Measurements from ENCODE around the gene KCNB1.

Gene KCNB1

DNA sequence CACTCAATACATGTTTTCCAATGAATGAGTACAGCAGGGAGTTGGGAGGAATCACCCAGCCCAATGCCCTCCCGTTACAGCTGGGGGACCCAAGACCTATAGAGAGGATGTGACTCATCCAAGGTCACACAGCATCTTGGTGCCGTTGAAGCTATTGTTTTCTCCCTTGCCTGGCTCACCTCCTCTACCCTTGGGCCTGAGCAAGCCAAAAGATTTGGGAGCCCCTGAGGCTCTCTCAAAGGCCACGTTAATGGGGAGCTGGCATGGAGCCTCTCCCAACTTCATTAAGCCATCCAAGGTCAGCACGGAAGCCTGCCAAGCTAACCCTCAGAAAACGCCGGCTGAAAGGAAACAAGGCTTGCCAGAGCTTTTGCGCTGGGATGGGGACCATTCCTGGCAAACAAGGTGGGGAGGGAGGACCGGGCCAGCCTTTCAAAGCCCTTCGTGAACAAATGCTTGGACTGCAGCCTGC lies 30.4 kb downstream of the KCNB1 start:
- H3K27ac Mint-ChIP-seq, result no peak overlapping the region
- H3K4me3 Mint-ChIP-seq, result no peak overlapping the region
- ATAC-seq (ENCODE audit: low read depth) (no peak), DNase-seq (ENCODE audit: low spot score in 2 of 2) (no peak)
- no peaks in the 10 kb centered on the region for H3K36me3 Mint-ChIP-seq
- peaks cover 27% of the 10 kb centered on the region for H3K27me3 Mint-ChIP-seq
- no peaks in the 10 kb centered on the region for H3K4me1 Mint-ChIP-seq
- H3K9me3 Mint-ChIP-seq, result peaks cover 2% of the 10 kb centered on the region

DNA sequence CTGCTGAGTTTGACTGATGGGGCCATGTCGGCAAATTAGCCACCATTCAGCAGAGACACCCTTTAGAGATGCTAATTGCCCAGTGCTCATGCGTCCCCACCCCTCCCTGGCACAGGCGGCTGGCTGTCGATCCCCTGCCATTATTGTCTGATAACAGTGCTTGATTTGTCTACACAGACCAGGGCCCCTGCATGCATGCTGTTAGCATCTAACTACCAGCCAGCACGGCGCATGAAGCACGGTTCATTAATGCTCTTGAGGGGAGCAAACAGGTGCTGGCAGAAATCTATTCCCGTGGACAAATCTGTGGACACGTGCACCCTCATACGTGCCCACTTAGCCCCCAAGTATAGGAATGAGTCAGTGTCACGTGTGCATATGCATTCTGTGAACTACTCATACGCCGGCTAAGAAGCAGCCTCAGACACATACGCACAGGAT lies 32.2 kb downstream of the KCNB1 start:
- Mint-ChIP-seq H3K4me3 (no peak overlapping the region), H3K4me1 (no peaks in the 10 kb centered on the region), H3K27ac (no peak overlapping the region)

DNA sequence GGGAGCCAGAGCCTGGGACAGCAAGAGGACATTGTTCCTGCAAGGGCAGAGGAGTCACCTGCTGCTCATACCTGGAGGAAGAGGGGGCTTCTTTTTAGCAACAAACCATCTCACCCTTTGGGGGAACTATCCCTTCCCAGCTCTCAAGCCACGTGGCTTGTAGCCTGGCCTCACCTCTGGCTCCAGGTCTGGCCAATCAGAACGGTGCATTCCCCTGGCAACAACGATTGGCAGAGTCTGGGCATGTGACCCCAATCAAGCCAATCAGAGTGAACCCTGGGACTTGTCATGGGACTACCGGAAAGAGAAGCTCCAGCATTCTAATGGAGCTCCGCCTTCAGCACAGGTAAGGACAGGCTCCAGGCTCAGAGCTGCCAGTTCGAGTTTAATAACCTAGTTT lies 33.6 kb downstream of the KCNB1 start:
- H3K36me3 Mint-ChIP-seq, result no peaks in the 10 kb centered on the region
- H3K4me3 Mint-ChIP-seq, result no peak overlapping the region
- peaks cover 41% of the 10 kb centered on the region for H3K27me3 Mint-ChIP-seq
- no peak overlapping the region for H3K27ac Mint-ChIP-seq
- no peak for ATAC-seq (ENCODE audit: low read depth)
- DNase-seq (ENCODE audit: low spot score in 2 of 2), result no peak
- H3K4me1 Mint-ChIP-seq, result no peaks in the 10 kb centered on the region
- H3K9me3 Mint-ChIP-seq, result peaks cover 2% of the 10 kb centered on the region

More for the DNA sequence above, 32.2 kb downstream of the KCNB1 start:
- DNase-seq (ENCODE audit: low spot score in 2 of 2) (no peak), ATAC-seq (ENCODE audit: low read depth) (no peak)
- Mint-ChIP-seq H3K9me3 (peaks cover 2% of the 10 kb centered on the region), H3K27me3 (peaks cover 36% of the 10 kb centered on the region), H3K36me3 (no peaks in the 10 kb centered on the region)

DNA sequence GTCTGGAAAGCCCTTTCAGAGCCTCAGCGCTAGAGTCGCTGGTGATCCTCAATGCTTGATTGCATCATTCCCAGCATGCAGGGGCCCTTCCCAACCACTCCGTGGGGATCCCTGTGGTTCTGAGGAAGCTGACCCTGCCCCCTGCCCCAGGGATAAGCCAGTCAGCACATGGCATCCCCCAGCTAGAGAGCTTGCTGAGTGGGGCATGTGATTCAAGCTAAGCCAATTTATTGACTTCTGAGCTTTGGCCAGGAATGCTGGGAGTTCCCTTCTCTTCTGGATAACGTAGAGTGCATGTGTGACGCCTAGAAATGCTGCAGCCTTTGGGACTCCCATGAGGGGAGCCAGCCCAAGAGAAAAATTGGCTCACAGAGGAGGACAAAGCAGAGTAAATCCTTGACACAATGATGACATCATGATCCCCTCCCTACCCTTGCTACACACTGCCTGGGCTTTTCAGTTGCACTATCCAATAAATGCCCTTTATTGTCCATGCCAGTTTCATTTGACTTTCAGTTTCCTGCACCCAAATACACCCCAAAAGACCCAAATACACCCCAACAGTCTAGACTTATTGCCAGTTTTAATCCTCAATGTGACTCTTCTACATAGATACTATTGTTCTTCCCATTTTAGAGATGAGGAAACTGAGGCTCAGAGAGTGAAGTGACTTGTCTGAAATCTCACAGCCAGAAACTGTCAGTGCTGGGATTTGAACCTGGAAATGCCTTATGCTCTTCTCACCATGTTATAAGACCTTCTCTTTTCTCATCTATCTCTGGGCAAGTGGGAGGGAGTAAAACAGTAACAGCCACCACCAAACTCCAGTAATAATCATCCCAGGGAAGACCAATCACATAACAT lies 34.3 kb downstream of the KCNB1 start:
- H3K36me3 Mint-ChIP-seq, result no peaks in the 10 kb centered on the region

DNA sequence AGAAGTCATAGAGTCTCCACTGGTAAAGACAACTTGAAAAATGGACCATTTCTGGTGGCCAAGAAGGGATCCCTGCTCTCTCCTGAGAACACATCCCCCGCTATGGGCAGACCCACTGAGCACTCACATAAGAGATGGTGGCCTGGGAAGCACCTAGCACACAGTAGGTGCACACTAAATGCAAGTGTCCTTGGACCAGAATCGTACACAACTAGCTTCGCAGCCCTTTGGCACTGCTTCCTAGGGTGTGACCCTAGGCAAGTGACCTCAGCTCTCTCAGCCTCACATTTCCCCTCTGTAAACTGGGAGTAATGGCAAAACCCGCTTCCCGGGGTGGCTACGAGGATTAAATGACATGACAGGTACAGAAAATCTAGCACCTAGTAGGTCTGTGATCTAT lies 35.1 kb downstream of the KCNB1 start:
- peaks cover 38% of the 10 kb centered on the region for H3K27me3 Mint-ChIP-seq
- no peak for ATAC-seq (ENCODE audit: low read depth)
- no peaks in the 10 kb centered on the region for H3K36me3 Mint-ChIP-seq
- no peak for DNase-seq (ENCODE audit: low spot score in 2 of 2)
- H3K4me1 Mint-ChIP-seq, result no peaks in the 10 kb centered on the region
- H3K27ac Mint-ChIP-seq, result no peak overlapping the region
- H3K9me3 Mint-ChIP-seq, result peaks cover 2% of the 10 kb centered on the region
- no peak overlapping the region for H3K4me3 Mint-ChIP-seq

More for the DNA sequence above, 34.3 kb downstream of the KCNB1 start:
- DNase-seq (ENCODE audit: low spot score in 2 of 2) (no peak), ATAC-seq (ENCODE audit: low read depth) (no peak)
- H3K4me1 Mint-ChIP-seq, result no peaks in the 10 kb centered on the region
- H3K27ac Mint-ChIP-seq, result no peak overlapping the region
- no peak overlapping the region for H3K4me3 Mint-ChIP-seq
- H3K27me3 Mint-ChIP-seq, result peaks cover 42% of the 10 kb centered on the region
- H3K9me3 Mint-ChIP-seq, result peaks cover 2% of the 10 kb centered on the region

DNA sequence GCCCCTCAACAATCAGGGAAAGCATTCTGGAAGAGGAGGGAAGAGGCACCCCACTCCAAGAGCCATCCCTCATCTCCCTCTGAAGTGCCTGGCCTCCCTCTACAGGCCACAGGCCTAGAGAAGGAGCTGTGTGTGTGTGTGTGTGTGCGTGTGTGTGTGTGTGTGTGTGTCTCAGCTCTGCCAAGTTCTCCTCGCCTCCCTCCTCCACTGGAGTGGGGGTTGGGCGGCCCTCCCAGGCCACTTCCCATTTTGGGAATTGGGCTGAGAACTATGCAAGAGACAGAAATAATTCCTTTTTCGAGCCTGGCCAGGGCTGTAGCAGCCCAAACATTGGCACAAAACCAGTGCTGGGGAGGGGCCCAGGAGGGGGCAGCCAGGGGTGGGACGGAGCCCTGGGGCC lies 35.7 kb downstream of the KCNB1 start:
- peaks cover 40% of the 10 kb centered on the region for H3K27me3 Mint-ChIP-seq
- no peak for DNase-seq (ENCODE audit: low spot score in 2 of 2)
- no peak for ATAC-seq (ENCODE audit: low read depth)

DNA sequence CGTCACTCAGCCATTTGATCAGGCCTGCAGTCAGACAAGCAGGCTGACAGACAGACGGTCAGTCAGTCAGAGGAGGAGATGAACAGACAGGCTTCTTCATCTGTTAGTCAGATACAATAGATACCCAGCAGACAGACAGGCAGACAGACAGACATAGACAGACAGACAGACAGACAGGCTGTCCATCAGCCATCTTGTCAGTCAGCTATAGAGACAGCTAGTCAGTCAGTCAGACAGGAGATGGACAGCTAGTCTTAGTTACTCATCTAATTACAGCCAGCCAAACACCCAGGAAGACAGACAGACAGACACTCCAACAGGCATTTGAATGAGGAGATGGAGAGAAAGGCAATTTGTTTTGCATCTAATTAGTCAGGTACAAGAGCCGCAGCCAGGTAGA lies 36.4 kb downstream of the KCNB1 start:
- Mint-ChIP-seq H3K9me3 (peaks cover 2% of the 10 kb centered on the region), H3K4me1 (no peaks in the 10 kb centered on the region), H3K4me3 (no peak overlapping the region), H3K27me3 (peaks cover 40% of the 10 kb centered on the region), H3K36me3 (no peaks in the 10 kb centered on the region), H3K27ac (no peak overlapping the region)
- no peak for DNase-seq (ENCODE audit: low spot score in 2 of 2)
- ATAC-seq (ENCODE audit: low read depth), result no peak

More for the DNA sequence above, 35.7 kb downstream of the KCNB1 start:
- H3K4me1 Mint-ChIP-seq, result no peaks in the 10 kb centered on the region
- H3K36me3 Mint-ChIP-seq, result no peaks in the 10 kb centered on the region
- no peak overlapping the region for H3K4me3 Mint-ChIP-seq
- peaks cover 2% of the 10 kb centered on the region for H3K9me3 Mint-ChIP-seq
- H3K27ac Mint-ChIP-seq, result no peak overlapping the region

DNA sequence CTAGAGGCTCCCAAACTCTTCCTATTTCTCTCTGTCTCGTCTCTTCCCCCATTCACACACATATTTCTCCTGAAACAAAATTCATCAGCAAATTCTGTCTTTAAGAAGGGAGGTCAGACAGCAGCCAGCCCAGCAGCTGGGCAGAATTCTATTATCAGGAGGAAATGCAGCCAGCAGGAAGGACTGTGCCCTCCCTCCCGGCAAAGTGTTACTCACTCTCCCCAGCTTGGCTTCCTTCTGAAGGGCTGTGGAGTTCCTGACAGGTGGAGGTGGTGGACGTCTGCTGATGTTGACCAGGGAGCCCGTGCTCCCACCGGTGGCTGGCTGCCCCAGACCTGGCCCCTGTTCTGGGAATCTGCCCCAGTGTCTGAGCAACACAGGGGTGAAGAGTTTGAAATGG lies 37.3 kb downstream of the KCNB1 start:
- H3K27ac Mint-ChIP-seq, result no peak overlapping the region
- H3K27me3 Mint-ChIP-seq, result peaks cover 39% of the 10 kb centered on the region
- no peak for DNase-seq (ENCODE audit: low spot score in 2 of 2)
- no peaks in the 10 kb centered on the region for H3K4me1 Mint-ChIP-seq
- H3K9me3 Mint-ChIP-seq, result peaks cover 2% of the 10 kb centered on the region
- ATAC-seq (ENCODE audit: low read depth), result no peak
- no peak overlapping the region for H3K4me3 Mint-ChIP-seq
- no peaks in the 10 kb centered on the region for H3K36me3 Mint-ChIP-seq

DNA sequence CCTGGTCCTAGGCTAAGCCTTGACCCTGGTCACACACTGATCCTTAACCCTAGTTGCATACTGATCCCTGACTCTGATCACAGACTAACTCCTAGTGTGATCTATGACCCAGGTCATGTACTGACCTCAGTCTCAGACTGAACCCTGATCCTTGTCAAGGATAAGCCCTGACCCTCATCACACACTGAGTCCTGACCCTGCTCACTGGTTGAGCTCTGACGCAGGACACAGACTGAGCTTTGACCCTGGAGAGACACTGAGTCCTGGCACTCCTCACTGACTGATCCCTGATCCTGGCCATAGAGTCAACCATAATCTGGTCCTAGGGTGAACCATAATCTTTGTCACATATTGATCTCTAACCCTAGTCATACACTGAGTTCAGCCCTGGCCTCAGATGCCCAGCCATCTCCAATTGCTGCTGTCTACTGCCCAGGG lies 37.9 kb downstream of the KCNB1 start:
- no peak overlapping the region for H3K4me3 Mint-ChIP-seq
- peaks cover 2% of the 10 kb centered on the region for H3K9me3 Mint-ChIP-seq
- H3K4me1 Mint-ChIP-seq, result no peaks in the 10 kb centered on the region
- DNase-seq (ENCODE audit: low spot score in 2 of 2), result no peak
- H3K36me3 Mint-ChIP-seq, result no peaks in the 10 kb centered on the region
- ATAC-seq (ENCODE audit: low read depth), result no peak
- no peak overlapping the region for H3K27ac Mint-ChIP-seq
- H3K27me3 Mint-ChIP-seq, result peaks cover 40% of the 10 kb centered on the region

DNA sequence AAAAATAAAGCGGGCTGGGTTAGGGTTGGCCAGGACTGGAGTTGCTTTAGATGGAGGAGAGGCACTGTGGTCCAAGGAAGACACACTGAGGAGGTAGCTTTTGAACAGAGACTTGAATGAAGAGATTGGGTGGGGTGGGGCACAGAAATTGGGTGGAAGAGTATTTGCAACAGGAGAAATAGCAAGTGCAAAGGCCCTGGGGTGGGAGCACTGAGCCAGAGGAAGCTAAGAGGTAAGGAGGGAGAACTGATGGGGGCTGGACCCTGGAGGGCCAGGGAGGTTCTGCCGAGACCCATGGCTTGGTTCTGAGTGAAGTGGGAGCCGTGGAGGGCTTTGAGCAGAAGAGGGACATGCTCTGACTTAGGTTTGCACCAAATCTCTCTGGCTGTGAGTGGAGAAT lies 45.4 kb downstream of the KCNB1 start:
- ATAC-seq (ENCODE audit: low read depth) (no peak), DNase-seq (ENCODE audit: low spot score in 2 of 2) (no peak)
- H3K36me3 Mint-ChIP-seq, result no peaks in the 10 kb centered on the region
- no peaks in the 10 kb centered on the region for H3K9me3 Mint-ChIP-seq
- H3K4me1 Mint-ChIP-seq, result no peaks in the 10 kb centered on the region
- H3K27ac Mint-ChIP-seq, result no peak overlapping the region
- peaks cover 13% of the 10 kb centered on the region for H3K27me3 Mint-ChIP-seq
- H3K4me3 Mint-ChIP-seq, result no peak overlapping the region

DNA sequence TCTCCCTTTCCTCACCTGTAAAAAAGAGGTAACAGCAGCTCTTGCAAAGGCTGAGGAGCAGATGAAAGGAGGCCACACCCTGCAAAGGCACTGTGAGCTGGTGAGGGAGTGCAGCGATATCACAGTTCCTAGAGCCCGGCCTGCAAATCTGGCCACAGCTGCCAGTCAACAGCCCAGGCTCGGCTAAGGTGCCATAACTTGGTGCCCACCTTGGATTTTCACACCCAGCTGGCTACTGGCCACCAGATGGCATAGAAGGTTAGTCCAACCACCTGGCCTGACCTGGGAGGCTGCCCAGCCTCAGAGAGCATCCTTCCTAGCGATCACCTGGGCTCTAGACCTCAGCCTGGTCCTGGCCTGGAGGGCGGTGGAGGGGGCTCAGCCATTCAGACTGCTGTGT lies 46.8 kb downstream of the KCNB1 start:
- Mint-ChIP-seq H3K27ac (no peak overlapping the region), H3K36me3 (no peaks in the 10 kb centered on the region), H3K9me3 (no peaks in the 10 kb centered on the region), H3K4me3 (no peak overlapping the region), H3K27me3 (peaks cover 15% of the 10 kb centered on the region), H3K4me1 (no peaks in the 10 kb centered on the region)
- DNase-seq (ENCODE audit: low spot score in 2 of 2), result no peak
- no peak for ATAC-seq (ENCODE audit: low read depth)

DNA sequence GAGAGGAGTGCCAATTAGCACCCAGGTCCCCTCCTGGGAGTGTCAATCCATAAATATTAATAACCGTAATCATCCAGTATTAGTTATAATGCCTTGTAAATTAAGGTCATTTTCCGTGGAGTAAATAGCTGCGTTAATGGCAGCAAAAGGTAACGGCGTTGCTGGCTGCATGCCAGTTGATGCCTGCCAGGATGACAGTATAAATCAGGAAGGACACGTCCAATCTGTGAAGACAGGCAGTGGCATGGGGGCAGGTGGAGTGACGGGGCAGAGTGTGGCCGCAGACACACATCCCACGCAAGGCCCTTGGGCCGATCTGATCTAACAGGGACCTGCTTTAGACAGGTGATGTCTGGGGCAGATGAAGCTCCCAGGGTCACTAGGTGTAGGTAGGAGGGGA lies 49.1 kb downstream of the KCNB1 start:
- no peak for DNase-seq (ENCODE audit: low spot score in 2 of 2)
- H3K27ac Mint-ChIP-seq, result no peak overlapping the region
- peaks cover 2% of the 10 kb centered on the region for H3K9me3 Mint-ChIP-seq
- ATAC-seq (ENCODE audit: low read depth), result no peak
- H3K27me3 Mint-ChIP-seq, result peaks cover 14% of the 10 kb centered on the region
- H3K4me3 Mint-ChIP-seq, result no peak overlapping the region
- no peaks in the 10 kb centered on the region for H3K4me1 Mint-ChIP-seq
- H3K36me3 Mint-ChIP-seq, result no peaks in the 10 kb centered on the region

DNA sequence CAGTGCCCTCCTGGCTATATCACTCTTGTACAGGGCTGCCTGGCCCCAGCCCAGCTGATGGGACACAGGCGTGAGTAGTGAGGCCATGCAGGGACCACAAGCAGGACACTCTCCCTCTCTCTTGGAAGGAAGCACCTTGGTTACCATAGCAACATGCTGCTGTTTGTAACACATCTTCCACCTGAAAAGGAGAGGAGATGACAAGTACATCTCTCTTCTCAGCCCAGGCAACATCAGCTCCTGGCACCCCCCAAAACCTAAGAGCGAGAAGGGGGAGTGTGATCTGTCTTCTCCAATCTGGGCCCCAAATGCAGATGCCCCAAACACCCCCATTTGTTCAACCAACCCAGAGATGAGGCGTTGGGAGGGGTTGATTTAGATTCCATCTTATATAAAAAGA lies 49.9 kb downstream of the KCNB1 start:
- Mint-ChIP-seq H3K4me1 (no peaks in the 10 kb centered on the region), H3K4me3 (no peak overlapping the region), H3K27ac (no peak overlapping the region), H3K36me3 (no peaks in the 10 kb centered on the region), H3K27me3 (peaks cover 14% of the 10 kb centered on the region), H3K9me3 (peaks cover 2% of the 10 kb centered on the region)
- DNase-seq (ENCODE audit: low spot score in 2 of 2) (no peak), ATAC-seq (ENCODE audit: low read depth) (no peak)

DNA sequence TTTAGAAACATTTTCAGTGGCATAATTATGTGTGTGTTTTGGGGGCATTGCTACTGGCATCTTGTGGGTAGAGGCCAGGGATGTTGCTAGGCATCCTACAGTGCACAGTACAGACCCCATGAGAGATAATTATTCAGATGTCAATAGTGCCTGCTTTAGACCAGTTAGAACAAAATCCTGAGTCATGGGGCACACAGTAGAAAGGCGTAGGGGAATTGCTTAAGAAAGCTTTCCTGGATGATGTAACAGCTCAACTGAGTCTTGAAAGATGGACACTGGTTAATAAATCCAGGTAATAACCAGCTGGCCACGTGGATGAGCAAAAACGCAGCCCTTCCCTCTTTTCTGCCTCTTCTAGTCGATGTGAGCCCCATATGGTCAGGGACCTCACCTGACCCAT lies 51.1 kb downstream of the KCNB1 start:
- Mint-ChIP-seq H3K27me3 (peaks cover 7% of the 10 kb centered on the region), H3K27ac (no peak overlapping the region), H3K4me1 (no peaks in the 10 kb centered on the region), H3K4me3 (no peak overlapping the region), H3K9me3 (peaks cover 2% of the 10 kb centered on the region), H3K36me3 (no peaks in the 10 kb centered on the region)
- ATAC-seq (ENCODE audit: low read depth), result no peak
- no peak for DNase-seq (ENCODE audit: low spot score in 2 of 2)

DNA sequence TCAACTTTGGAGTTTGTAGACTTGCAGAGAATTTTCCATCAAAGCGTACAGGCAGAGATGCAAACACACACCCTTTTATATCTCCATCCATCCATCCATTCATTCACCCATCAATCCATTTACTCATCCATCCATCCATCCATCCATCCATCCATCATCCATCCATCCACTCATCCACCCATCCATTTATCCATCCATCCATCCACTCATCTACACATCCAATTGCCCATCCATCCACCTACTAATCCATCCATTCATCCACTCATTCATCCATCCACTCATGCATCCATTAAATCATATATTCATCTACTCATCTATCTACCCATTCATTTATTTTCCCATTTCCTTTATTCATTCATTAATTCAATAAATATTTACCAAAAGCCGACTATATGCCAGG lies 52.1 kb downstream of the KCNB1 start:
- no peaks in the 10 kb centered on the region for H3K36me3 Mint-ChIP-seq

More for the DNA sequence above, 52.1 kb downstream of the KCNB1 start:
- Mint-ChIP-seq H3K27ac (no peak overlapping the region), H3K4me3 (no peak overlapping the region), H3K4me1 (no peaks in the 10 kb centered on the region), H3K9me3 (peaks cover 2% of the 10 kb centered on the region), H3K27me3 (peaks cover 10% of the 10 kb centered on the region)
- DNase-seq (ENCODE audit: low spot score in 2 of 2) (no peak), ATAC-seq (ENCODE audit: low read depth) (no peak)

All from memory B cell (primary cell).